Inferior parietal cortex (tissue), 1 donor: ENCODE results near the gene CDX1.

ENCODE experiments used
- DNase-seq: peaks from one replicate; pipeline ENCODE4 v3.0.0-alpha.2; 2016; ENCODE audit errors: extremely low spot score

The CDX1 gene

DNA sequence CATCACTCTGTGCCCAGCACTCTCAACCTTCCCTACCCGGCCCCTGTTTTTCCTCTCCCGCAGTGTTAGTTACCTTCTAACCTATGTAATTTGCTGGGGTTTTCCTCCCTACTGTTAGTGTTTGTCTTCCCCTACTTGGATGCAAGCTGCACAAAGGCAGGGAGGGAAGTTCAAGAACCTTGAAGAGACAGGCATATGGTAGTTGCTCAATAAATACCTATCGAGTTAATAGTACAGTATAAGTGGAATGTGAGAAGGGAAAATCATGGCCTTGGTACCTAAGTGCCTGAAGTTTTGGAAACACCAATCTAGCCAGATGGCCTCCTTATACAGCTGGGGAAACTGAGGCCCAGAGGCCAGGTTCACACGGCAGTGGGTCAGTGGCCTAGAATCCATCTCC is 35.1 kb upstream of the CDX1 start:
- no peak for DNase-seq

DNA sequence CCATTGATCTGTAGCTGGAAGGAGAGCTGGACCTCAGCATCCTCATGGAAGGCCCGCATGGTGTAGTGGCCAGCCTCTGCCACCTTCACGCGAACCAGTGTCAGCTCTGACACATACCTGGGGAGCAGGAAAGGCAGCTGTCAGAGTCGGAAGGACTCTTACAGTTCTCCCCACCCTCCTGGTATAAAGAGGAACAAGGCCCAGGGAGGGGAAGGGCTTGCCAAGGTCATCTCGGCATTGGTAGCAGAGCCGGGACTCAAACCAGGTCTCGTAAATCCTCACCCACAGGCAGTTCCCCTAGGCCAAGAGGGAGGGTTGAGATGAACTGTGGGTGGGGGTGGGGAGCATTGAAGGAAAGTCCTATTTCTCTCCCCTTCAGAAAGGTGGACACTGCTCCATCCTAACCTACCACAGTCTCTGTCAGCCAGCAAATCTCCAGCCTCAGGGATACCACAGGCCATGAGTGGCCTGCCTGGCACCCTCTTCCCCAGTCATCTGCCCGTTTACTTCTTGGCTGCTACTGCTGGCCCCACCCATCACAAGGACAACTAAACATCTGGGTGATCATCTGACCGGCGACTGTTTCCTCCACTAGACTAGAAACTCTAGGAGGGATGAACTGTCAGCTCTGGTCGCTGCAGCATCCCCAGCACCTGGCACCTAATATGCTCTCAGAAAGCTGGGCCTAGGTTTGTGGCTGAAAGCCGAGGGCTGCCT is 34.4 kb upstream of the CDX1 start:
- no peak for DNase-seq

DNA sequence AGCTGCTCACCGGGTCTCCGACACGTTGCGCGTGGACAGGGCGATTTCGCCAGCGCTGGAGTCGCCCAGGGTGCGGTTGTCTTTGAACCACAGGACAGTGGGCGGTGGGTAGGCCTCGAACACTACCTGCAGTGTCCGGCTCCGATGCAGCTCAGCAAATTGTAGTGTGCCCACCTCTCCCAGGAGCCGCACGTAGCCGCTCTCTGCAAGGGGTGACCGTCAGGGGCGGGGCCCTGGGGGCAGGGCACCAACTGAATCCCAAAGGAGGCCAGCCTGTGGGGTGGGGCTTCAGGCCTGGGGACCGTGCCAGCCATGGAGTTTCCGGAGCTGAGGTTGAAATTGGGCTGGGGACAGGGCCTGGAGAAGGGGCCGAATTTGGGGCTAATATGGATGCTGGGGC is 33.8 kb upstream of the CDX1 start:
- DNase-seq = no peak

DNA sequence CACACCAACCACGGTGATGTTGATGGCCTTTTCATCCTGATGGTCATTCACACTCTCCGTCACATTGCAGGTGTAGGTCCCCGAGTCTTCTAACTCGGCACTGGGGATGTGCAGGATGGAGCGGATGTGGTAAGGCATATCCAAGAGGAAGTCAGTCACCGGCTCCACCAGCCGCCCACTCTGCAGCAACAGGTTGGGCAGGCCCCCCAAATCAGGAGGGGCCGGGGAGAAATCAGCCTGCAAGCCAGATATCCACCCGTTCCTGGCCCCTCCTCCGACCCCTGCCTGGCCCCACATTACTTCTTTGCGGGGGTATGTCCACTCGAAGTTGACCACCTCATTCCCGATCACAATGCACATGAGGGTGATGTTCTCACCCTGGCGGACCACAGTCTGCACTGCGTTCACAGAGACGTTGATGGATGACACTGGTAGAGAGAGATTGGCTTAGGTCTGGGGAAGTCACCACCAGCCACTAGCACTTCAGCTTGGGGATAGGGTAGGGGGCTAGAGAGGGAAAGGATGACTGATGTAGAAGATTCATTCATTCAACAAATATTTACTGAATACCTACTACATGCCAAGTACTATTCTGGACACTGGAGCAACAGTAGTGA is 32.9 kb upstream of the CDX1 start:
- no peak for DNase-seq

DNA sequence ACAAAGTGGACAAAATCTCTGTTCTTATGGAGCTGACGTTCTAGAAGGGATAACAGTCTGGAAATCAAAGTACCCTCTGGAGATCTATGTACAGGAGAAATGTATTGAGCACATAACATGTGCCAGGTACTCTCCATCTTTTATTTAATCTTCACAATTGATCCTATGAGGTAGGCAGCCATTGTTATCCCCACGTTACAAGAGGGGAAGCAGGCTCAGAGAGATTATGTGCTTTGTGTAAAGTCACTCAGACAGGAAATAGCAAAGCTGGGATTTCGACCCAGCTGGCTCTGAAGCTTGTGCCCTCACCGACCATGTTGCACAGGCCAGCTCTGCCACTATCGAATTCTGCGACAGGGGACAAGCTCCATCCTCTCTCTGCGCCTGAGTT is 32.4 kb upstream of the CDX1 start:
- no peak for DNase-seq

DNA sequence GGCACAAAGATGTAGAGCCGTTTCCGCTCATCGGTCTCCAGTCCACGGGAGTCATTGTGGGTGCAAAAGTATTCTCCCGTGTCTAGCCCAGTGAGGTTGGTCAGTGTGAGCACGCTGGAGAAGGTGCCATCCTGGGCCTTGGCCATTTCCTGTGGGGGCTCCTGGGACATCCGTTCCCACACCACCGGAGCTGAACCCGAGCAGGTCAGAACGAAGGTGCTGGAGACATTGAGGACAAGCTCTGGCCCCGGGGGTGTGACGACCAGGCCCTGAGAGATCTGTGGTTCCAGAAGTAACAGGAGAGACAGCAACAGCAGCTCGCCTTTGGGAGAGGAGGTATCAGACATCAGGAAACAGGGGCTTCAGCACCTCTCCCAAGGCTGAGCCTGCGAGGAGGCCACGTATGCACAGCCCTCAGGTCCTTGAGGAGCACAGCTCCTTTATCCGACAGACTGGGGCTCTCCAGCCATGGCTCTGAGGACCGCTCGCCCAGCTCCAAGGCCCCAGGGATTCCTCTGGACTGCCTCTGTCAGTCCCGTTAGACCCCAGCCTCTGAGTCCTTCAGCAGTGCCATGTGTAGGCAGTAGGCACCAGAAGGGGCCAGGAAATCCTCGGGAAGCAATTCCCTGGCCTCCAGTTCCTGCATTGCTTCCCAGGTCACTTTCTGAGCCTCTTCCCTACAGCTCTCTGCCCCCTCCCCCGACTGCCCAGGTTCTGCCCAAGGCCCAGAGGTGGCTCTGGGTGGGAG is 30.8 kb upstream of the CDX1 start:
- no peak for DNase-seq

DNA sequence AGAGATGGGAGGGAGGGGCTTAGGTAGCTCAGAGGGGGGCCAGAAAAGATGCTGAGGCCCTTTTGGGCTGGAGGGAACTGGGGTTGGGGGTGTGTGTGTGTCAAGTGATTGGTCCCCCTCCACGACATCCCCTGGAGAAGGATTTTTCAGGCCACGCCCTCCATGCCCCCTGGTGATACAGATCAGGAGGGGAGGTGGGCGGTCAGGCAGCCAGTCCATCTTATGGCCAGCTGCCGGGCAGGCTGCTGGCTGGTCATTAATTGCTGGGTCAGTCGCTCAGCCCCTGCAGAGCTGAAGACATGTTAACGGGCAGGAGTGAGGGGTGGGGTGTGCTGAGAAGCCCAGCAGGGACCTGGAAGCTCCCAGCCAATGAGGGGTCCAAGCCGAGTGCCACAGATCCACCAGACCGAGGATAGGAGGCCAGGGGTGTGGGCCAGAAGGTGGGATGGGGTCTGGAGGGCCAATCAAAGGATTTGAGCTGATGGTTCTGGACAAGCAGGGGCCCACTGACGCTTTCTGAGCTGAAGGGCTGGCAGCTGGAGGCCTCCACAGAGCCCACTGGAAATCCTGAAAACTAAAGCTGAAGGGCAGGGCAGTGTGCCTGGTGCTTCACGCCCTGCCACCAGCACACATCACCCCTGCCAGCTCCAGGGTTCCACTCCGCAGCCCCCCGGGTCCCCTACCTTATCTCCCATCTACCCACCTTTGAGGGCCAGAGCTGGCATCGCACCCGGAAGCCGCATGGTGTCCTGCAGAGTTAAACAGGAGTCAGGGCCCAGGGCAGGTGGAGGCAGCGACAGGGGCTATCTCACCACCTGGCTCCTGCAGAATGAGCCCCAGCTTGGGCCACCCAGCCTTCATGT is 30.0 kb upstream of the CDX1 start:
- DNase-seq = no peak

DNA sequence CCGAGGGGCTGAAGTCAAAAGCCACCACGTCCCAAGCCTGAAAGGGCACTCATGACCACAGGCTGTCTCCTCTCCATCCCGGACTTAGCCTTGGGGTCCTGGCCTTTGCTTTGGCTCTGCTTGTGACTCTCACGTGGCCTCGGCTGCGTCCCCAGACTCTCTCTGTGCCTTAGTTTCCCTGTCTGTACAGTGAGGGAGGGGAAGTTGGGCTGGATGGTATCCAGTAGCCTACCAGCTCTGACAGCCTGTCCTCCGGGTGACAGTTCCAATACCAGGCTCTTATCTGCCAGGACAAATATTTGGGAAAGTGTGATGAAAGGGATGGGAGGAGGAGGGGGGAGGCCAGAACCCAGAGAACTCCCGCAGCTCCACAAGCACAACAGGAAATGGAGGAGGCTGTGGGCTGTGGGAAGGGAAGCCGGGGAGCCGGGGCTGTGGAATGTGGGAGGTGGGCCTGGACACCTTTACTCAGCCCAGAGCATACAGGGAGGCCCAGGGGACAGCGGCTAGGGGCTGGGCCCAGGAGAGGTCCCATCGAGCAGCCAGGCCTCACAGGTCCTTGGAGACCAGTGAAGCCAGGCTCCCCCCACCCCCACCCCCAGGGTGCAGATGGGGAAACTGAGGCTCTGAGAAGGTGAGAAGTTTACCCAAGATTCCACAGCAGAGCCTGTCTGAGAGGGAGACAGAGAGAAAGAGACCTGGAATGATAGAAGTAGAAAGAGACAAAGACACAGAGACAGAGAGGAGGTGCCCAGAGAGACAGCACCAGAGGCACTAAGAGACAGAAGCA is 29.2 kb upstream of the CDX1 start:
- no peak for DNase-seq

DNA sequence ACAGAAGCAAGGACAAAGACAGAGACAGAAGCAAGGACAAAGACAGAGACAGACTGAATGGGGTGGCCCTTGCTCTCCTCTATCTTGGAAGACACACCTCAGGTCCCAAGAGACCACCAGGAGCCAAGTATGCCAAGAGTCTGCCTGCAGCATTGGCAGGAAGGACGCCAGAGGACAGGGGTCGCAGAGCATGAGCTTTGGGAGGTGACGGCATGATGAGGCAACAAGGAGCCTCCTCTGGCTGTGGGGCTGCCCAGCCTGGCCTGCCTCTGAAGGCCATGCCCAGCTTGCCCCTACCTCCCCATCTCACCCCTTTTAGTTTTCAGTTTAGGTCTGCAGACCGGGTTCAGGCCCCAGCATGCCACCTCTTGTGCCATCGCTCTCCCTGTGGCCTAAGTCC is 28.6 kb upstream of the CDX1 start:
- DNase-seq = no peak

DNA sequence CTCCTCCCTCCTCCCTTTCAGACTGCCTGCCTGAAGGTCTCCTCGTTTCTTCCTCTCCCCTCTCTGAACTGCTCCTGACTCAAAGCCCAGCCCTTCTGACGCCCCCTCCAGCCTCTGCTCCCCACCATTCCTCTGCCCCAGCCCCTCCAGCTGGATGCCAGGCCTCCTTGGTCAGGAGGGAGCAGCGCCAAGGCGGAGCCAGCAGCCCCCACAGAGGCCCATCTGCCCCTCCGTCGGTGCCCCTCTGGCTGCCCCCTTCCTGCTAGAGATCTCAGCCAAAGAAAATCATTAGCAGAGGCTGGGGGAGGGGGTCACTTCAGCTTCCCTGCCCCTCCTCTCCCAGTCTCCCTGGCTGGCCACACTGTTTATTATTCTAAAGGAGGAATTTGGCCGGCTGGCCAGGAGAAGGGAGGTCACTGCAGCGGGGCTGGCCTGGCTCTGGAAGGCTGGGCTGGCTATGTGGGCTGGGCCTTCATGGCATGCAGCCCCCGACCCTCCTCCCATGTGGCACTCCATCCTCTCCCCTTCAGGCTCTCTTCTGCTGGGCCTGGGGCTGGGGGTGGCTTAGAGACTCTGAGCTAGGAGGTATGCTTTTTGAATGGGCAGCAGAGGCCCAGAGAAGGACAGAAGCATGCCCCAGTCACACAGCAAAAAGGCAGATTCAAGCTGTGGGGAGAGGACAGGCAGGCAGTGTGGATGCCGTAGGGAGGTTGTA is 27.9 kb upstream of the CDX1 start:
- no peak for DNase-seq

DNA sequence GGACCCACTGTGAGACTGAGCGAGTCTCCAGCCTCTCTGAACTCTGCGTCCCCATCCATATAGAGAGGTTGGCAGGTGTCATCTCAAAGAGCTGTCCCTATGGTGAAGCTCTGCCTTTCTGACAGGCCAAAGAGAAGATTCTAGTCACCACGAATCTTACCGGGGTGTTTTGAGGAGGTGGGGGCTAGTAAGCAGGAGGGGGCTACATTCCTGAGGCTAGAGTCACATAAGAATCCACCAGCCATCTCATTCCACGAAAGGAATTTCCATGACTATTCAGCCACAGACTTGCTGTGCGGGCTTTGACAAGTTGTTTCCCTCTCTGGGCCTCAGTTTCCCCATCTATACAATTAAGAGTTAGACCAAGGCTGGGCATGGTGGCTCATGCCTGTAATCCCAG is 27.2 kb upstream of the CDX1 start:
- DNase-seq = no peak

DNA sequence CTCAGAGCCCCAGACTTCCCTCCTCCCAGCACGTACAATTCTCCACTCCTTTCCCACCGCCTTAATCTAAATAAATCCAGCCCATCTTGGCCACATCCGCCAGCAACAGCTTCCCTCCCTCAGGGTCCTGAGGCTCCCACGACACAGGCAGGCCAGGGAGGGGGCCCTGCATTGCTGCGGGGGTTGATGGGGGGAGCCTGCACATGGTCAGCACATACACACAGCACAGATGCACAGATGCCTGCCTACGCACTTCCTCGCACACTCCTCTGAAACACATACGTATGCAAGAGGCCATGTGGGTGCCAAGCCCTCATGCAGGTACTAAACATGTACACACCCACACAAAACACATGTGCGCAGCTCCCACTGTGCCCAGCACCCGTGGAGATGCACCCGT is 25.7 kb upstream of the CDX1 start:
- DNase-seq = no peak

DNA sequence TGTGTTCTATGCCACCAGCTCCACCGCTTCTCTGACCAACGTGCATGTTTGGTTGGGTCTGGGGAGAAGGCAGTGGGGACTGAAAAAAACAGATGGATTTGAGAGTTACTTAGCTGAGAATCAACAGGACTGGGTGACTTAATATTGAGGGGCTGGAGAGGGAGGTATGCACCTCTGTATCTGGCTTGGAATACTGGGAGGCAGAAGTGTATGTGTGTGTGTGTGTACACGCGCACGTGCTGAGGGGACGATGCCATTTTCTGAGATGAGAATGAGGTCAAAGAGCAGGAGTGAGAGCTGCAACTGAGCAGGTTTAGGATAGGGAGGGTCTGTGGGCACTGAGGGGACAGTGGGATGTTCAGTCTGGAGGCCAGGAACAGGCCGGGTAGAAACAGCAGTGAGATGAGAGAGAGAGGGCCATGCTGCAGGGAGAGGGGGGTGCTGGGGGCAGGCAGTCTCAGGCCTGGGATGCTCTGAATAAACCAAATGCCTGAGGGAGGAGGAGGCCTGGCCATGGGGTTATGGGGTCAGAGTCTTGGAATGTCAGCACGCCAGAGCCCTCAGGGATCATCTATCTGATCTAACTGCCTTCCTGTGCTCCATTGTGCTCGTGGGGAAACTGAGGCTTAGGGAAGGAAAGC is 24.9 kb upstream of the CDX1 start:
- no peak for DNase-seq

DNA sequence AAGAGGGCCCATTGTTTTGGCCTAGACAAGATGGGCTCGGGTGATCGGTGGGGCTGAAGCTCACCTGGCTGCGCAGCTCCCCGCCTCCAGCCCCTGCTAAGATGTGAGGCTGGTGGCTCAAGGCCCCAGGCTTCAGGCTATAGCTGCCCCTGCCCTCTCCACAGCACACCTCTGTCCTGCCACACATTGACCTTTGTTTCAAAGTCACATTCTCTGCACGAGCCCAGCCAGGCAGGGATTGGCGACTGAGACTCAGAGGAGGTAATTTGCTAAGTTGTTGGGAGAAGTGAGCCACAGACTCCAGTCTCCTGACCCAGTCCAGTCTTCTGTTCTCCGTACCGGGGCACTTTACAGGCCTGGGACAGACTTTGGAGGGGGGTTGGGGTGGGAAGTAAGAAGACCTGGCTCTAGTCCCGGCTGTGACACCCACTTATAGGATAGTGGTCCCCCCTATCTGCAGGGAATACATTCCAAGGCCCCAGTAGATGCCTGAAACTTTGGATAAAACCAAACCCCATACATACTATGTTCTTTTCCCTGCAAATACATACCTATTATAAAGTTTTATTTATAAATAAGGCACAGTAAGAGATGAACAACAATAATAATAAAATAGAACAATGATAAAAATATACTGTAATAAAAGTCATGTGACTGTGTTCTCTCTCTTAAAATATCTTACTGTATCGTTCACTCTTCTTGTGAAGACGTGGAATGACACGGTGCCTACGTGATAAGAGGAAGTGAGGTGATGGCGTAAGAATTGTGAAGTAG is 24.2 kb upstream of the CDX1 start:
- DNase-seq = no peak

DNA sequence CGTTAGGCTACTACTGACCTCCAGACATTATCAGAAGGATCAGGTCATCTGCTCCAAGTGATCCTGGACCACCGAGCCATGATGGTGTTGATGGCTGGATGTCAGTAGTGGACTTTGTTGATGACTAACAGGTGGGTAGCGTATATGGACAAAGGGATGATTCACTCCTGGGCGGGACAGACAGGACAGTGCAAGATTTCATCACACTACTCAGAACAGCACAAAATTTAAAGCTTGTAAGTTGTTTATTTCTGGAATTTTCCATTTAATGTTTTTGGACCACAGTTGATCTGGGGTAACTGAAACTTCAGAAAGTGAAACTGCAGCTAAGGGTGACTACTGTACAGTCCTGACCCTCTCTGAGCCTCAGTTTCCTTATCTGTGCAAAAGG is 23.6 kb upstream of the CDX1 start:
- no peak for DNase-seq

DNA sequence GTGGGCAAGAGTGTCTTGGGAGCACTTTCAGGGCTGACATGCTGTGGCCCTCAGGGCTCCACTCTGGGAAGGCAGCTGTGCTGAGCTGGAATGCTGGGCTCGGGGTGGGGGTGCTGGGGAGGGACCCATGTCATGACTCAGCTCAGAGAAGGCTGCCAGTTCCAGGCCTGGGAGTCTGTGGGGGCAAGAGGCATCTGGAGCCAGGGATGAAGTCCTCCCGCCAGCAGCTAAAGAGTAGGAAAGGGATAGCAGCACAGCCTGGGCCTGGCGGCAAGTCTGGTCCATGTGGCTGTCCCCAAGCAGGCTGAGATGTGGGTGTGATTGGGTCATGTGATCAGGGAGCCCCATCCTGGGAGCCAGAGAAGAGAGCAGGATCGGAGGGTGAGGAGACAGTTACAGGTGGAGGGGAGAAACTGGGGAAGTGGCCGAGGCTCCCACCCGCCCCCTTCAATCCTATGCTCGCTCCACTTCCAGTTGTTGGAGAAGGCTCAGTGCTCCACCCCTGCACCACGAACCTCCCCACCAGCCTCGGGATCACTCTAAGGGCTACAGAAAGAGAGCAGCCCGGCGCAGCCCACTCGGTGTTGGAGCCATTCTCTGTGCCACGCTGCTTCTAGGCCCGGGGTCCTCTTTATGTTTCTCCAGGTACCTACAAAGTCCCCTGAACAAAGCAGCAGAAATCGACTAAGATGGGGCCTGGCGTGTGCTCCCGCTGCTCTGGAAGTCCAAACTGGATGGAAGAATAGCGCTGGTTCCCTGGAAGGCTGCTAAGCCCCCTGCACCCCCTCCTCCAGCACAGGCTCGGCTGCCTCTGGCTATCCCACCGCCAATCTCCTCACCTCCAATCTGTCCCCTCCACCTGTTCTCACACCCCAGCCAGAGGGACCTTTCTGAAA is 23.0 kb upstream of the CDX1 start:
- no peak for DNase-seq

DNA sequence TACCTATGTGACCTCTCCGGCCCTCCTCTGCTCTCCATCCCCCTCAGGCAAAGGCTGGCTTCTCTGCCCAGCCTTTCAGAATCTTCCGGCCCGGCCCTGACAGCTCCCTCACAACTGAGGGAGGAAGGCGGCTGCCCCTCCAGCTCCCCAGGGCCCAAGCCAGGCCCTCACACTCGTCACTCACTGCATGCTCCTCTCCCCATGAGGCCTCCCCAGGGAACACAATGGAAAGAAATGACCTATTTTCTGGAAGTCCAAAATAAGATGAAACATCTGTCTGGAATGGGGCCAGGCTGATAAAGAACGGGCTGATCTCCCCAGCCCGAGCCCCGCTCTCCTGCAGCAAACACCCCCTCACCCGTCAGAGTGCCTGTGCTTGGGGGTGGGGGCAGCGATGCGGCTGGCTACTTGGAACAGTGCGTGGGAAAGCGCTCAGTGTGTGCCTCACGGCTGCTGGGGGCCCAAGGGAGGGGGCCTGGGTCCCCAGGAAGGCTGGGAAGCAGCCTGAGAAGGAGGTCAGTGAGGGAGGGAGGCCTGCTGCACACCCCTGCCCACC is 22.3 kb upstream of the CDX1 start:
- no peak for DNase-seq

DNA sequence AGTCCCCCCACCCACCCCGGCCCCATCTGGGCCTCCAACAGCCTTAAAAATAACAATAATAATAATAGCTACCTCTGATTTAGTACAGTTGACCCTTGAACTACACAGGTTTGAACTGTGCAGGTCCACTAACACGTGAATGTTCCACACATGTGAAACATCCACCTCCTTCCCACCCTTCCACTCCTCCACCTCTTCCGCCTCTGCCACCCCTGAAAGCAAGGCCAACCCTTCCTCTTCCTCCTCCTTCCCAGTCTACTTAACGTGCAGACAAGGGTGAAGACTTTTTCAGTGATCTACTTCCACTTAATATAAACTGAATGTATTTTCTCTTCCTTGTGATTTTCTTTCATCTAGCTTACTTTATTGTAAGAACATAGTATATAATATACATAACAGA is 21.7 kb upstream of the CDX1 start:
- no peak for DNase-seq
